Fibroblast of lung (primary cell): ENCODE measurements around the gene CLEC17A. TPM values are rescaled to one million over a fixed set of nuclear protein-coding genes. Genes with fewer than 3 reads are reported as not detected.

Experiments
- DNase-seq, 2 donors: peaks; one replicate each; pipeline versions ENCODE4 v3.0.0 to v3.0.0-alpha.2; 2010; ENCODE audit warnings: low read depth in 2 of 2
- H2AFZ ChIP-seq: 2 replicates; pipeline ENCODE4 v1.5.1; 2012; ENCODE audit warnings: low read length, control low read depth, inconsistent platforms
- H3K27ac ChIP-seq: 2 replicates; pipeline ENCODE4 v1.5.1; 2011; ENCODE audit warnings: low read length, control low read depth; ENCODE audit not compliant: insufficient read depth
- H3K27me3 ChIP-seq: 2 replicates; pipeline ENCODE4 v1.5.1; 2011; ENCODE audit warnings: mild to moderate bottlenecking, low read length; ENCODE audit not compliant: control insufficient read depth, insufficient read depth
- H3K36me3 ChIP-seq: 2 replicates; pipeline ENCODE4 v1.5.1; 2011; ENCODE audit warnings: low read length; ENCODE audit not compliant: control insufficient read depth, insufficient read depth
- H3K4me1 ChIP-seq: 2 replicates; pipeline ENCODE4 v1.5.1; 2011; ENCODE audit warnings: low read length; ENCODE audit not compliant: control insufficient read depth, insufficient read depth; ENCODE audit errors: extremely low read depth
- H3K4me2 ChIP-seq: 2 replicates; pipeline ENCODE4 v1.5.1; 2011; ENCODE audit warnings: low read length, control low read depth; ENCODE audit not compliant: insufficient read depth; ENCODE audit errors: extremely low read depth
- H3K4me3 ChIP-seq, 4 experiments: fragments of 200-600 bp in 1 of 4; sonication (generic) in 1 of 4; replicated peaks in 1 of 4; 2 replicates each; pipeline ENCODE4 v1.5.1; 2011 to 2016; ENCODE audit warnings: low read length in 4 of 4, low read depth in 3 of 4, mild to moderate bottlenecking in 3 of 4, control low read depth in 2 of 4, inconsistent platforms in 1 of 4, mixed read lengths in 1 of 4; ENCODE audit not compliant: insufficient read depth in 1 of 4; ENCODE audit errors: control extremely low read depth in 1 of 4
- H3K79me2 ChIP-seq: 2 replicates; pipeline ENCODE4 v1.5.1; 2012; ENCODE audit warnings: mild to moderate bottlenecking, low read length, inconsistent platforms; ENCODE audit not compliant: control insufficient read depth, insufficient read depth
- H3K9ac ChIP-seq: 2 replicates; pipeline ENCODE4 v1.5.1; 2011; ENCODE audit warnings: mild to moderate bottlenecking, low read length, control low read depth; ENCODE audit not compliant: insufficient read depth
- H3K9me3 ChIP-seq: 2 replicates; pipeline ENCODE4 v1.5.1; 2012; ENCODE audit warnings: low read depth, low read length; ENCODE audit not compliant: control insufficient read depth, insufficient read depth
- H4K20me1 ChIP-seq: 2 replicates; pipeline ENCODE4 v1.5.1; 2011; ENCODE audit warnings: low read length; ENCODE audit not compliant: control insufficient read depth, insufficient read depth; ENCODE audit errors: extremely low read depth
- EZH2 ChIP-seq: IDR thresholded peaks from 2 replicates; pipeline ENCODE4 v1.5.1; 2012; ENCODE audit warnings: low read length, control low read depth, mild to moderate bottlenecking; ENCODE audit errors: missing control alignments
- polyA plus RNA-seq, 2 donors: library from polyadenylated mRNA; depleted of rRNA in 1 of 2; stranded (reverse) in 1 of 2; unstranded in 1 of 2; fragments of >200 nt; gene quantifications; 2 replicates each; pipeline ENCODE4 v1.2.1, GENCODE V29; 2011 to 2012; ENCODE audit warnings: missing spikeins in 1 of 2
- total RNA-seq: library from RNA; depleted of rRNA; stranded (reverse); fragments of >200 nt; gene quantifications from 2 replicates; pipeline ENCODE4 v1.2.1, GENCODE V29; 2014
- TF ChIP-seq, protein P1 (sequence below), 2 donors: IDR thresholded peaks in 1 of 2; conservative IDR thresholded peaks in 1 of 2; 1 replicate in 1 of 2; 2 replicates in 1 of 2; pipeline ENCODE4 v1.5.1; 2011 to 2012; ENCODE audit warnings: low read length in 2 of 2, control low read depth in 1 of 2, inconsistent platforms in 1 of 2, low read depth in 1 of 2, mild to moderate bottlenecking in 1 of 2

The CLEC17A gene
- total and polyA plus RNA-seq, 2 donors (not counting 1 experiment from before 2014, with no cell fraction given) = 0.03 to 0.17 TPM

DNA sequence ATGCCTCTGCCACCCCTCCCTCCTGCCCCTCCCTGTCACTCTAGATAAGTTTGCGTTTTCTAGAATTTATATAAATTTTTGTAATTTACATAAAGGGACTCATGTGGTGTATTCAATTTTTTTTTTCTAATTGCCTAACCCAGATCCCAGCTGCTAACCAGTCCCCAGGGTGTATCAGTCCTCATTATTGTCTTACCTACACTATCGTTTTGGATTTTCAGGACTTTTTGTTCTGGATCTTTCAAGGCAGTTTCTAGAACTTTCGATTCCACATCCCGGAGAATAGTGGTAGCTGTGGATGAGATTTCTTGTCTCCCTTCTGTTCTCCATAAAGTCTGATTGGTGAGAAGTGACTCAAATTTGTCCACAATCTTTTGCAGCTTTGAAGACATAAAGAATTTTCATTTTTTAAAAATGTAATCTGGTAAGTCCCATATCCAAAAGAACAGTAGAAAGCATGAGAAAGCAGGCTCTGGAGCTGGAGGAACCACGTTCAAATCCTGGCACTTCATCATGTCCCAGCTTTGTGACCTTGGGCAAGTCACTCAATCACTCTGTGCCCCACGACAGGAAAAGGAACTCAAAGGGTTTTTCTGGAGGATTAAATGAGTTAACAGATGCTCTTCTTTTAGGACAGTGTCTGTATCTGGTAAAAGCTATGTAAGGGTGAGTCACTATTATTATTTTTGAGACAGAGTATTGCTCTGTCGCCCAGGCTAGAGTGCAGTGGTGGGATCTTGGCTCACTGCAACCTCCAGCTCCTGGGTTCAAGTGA, 72.1 kb downstream of the CLEC17A start:
- Histone ChIP-seq H3K9ac (no peak overlapping the region), H3K4me3 (no peak overlapping the region), H3K79me2 (no peaks in the 10 kb centered on the region), H3K27me3 (no peaks in the 10 kb centered on the region), H3K9me3 (no peaks in the 10 kb centered on the region), H3K36me3 (no peaks in the 10 kb centered on the region), H4K20me1 (no peaks in the 10 kb centered on the region), H2AFZ (no peak overlapping the region), H3K27ac (no peak overlapping the region), H3K4me2 (no peak overlapping the region), H3K4me1 (no peaks in the 10 kb centered on the region)
- TF ChIP-seq, protein P1, sequence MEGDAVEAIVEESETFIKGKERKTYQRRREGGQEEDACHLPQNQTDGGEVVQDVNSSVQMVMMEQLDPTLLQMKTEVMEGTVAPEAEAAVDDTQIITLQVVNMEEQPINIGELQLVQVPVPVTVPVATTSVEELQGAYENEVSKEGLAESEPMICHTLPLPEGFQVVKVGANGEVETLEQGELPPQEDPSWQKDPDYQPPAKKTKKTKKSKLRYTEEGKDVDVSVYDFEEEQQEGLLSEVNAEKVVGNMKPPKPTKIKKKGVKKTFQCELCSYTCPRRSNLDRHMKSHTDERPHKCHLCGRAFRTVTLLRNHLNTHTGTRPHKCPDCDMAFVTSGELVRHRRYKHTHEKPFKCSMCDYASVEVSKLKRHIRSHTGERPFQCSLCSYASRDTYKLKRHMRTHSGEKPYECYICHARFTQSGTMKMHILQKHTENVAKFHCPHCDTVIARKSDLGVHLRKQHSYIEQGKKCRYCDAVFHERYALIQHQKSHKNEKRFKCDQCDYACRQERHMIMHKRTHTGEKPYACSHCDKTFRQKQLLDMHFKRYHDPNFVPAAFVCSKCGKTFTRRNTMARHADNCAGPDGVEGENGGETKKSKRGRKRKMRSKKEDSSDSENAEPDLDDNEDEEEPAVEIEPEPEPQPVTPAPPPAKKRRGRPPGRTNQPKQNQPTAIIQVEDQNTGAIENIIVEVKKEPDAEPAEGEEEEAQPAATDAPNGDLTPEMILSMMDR (conservative IDR thresholded peaks at IDR 0.05 in 1 of 2, IDR thresholded peaks at IDR 0.05 in 1 of 2; ENCODE audit: low read depth in 1 of 2, low read length in 2 of 2) = no peak
- TF ChIP-seq EZH2 = no peak
- no peak for DNase-seq

DNA sequence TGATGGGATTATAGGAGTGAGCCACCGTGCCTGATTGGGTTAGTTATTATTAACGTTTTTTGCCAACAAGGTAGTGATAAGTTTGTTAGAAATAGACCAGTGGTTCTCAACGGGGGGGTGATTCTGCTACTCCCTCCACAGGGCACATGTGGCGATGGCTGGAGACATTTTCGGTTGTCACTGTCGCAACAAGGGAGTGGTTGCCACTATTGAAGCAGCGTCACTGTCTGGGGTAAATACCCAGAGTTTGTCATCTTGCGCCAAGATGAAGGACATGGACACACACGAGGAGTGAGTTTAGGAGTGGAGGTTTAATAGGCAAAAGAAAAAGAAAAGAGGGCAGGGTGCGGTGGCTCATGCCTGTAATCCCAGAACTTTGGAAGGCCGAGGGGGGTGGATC, 72.8 kb downstream of the CLEC17A start:
- no peak overlapping the region for H3K4me2 ChIP-seq
- no peaks in the 10 kb centered on the region for H3K79me2 ChIP-seq
- no peaks in the 10 kb centered on the region for H3K4me1 ChIP-seq
- H3K9ac ChIP-seq = no peak overlapping the region
- no peak for DNase-seq
- H3K27ac ChIP-seq = no peak overlapping the region
- H4K20me1 ChIP-seq = no peaks in the 10 kb centered on the region
- H3K9me3 ChIP-seq = no peaks in the 10 kb centered on the region
- no peaks in the 10 kb centered on the region for H3K36me3 ChIP-seq
- no peak overlapping the region for H3K4me3 ChIP-seq
- no peak overlapping the region for H2AFZ ChIP-seq
- TF ChIP-seq EZH2 = no peak
- TF ChIP-seq, protein P1 (conservative IDR thresholded peaks at IDR 0.05 in 1 of 2, IDR thresholded peaks at IDR 0.05 in 1 of 2; ENCODE audit: low read depth in 1 of 2, low read length in 2 of 2) = no peak
- no peaks in the 10 kb centered on the region for H3K27me3 ChIP-seq

DNA sequence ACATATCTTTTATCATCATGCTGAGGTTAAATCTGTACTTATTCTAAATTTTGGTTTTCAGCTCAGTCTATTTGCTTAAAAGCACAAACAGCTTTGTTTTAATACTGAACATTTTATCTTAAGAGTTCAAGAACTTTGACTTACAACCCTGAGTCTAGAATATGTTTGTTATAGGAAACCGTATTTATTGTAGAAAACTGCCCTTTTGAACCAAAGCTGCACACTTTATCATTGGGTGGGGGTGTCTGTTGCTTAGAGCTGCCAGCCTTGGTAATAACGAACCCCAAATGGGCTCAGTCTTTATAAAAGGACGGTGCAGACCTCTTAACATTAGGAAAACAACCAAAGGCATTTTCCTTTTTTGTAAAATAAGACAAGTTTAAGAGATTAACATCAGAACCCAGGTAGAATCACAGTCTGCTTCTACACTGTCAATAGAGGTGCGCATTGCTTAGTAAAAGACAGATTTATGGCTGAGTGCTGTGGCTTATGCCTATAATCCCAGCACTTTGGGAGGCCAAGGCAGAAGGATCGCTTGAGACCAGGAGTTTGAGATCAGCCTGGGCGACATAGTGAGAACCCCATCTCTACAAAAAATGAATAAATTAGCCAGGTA, 77.1 kb downstream of the CLEC17A start:
- no peaks in the 10 kb centered on the region for H3K4me1 ChIP-seq

More for the DNA sequence above, 77.1 kb downstream of the CLEC17A start:
- no peaks in the 10 kb centered on the region for H3K79me2 ChIP-seq
- H3K36me3 ChIP-seq = no peaks in the 10 kb centered on the region
- H2AFZ ChIP-seq = no peak overlapping the region
- no peaks in the 10 kb centered on the region for H4K20me1 ChIP-seq
- no peak overlapping the region for H3K4me3 ChIP-seq
- no peaks in the 10 kb centered on the region for H3K27me3 ChIP-seq
- H3K9ac ChIP-seq = no peak overlapping the region
- no peak overlapping the region for H3K27ac ChIP-seq
- no peak for TF ChIP-seq EZH2
- TF ChIP-seq, protein P1 (conservative IDR thresholded peaks at IDR 0.05 in 1 of 2, IDR thresholded peaks at IDR 0.05 in 1 of 2; ENCODE audit: low read depth in 1 of 2, low read length in 2 of 2) = no peak
- no peak for DNase-seq
- no peaks in the 10 kb centered on the region for H3K9me3 ChIP-seq
- no peak overlapping the region for H3K4me2 ChIP-seq
